HG03469 (cell line): ENCODE results near the gene G3BP1.
"Not testable (repeated sequence)": the region's sequence is repeated elsewhere in the genome, so short reads cannot be mapped to it uniquely, and the experiment has no call there.

Experiments used
- ATAC-seq: cut with Tn5 transposase; IDR thresholded peaks from one replicate; pipeline ENCODE4 v1.9.1; 2021; ENCODE audit warnings: mild to moderate bottlenecking, moderate library complexity, moderate number of reproducible peaks; ENCODE audit not compliant: unreplicated experiment

Gene G3BP1

DNA sequence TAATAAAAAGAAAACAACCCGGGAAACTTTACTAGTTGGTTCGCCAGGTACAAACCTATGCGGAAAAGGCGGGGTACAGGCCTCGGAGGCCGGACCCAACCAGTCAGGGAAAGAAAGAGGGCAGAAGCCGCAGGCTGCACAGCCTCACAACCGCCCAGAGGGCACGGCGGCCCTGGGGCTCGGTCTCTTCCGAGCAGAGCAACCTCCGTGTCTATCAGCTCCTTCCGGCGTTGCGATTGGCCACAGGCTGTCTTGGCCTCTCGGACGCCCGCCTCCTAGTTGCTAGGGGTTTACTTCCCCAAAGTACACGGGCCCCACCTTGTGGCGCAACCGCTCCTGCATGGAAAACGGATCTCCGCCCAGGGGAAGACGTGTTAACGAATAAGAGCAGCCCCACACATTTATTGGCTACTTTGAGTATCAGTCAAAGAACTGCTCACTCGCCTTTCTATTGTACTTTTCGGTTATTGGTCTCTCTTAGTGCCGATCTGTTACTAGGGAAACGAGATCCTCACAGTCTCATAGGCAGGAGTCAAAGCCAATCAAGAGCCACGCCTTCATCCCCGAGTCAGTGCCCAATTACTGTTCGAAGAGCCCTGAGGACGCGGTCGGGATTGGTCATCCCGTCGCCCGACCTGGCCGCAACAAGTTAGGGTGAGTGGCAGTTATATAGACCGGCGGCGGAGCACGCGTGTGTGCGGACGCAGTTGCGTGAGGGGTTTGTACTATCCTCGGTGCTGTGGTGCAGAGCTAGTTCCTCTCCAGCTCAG lies at the start of gene G3BP1:
Gene G3BP1, plus strand, starts transcription at position 696 of the 770 bp plus-strand sequence. CDS start 14,667 bp downstream, outside the sequence.
- ATAC-seq = peak; percentile 77

DNA sequence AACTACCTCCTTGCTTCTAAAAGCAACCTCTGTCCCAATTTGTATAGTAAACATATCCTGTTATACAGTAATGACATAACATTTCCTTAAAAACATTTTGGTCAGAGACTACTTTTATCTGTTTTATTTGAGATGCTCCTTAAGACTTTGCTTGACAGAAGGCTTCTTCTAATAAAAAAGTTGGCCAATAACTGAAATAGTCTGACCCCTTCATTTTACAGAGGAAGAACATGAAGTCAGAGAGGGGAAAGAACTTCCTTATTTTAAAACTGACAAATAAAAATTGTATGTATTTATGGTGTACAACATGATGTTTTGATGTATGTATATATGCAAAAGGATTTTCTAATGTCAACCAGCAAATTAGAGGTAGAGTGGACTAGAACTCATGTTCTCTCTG lies 49.2 kb upstream of the G3BP1 start:
- no peak for ATAC-seq

DNA sequence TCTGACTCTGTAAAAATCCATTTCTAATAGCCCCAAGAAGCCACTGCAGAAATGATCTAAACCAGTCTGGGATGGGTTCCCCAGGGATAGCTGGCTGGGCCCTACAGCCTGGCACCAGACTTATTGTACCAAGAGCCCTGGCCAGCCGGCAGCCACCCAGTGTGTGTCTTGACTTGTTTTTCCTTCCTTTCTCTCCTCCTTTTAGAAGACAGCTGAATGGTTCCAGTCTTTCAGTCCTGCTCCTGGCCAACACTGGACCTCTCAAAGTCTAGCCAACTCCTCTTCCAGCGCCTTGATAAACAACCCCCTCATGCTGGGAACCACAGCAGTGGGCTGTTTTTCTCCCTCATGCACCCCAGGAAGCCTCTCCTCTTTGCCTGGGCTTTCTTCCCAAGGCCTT lies 47.4 kb upstream of the G3BP1 start:
- ATAC-seq = no peak

DNA sequence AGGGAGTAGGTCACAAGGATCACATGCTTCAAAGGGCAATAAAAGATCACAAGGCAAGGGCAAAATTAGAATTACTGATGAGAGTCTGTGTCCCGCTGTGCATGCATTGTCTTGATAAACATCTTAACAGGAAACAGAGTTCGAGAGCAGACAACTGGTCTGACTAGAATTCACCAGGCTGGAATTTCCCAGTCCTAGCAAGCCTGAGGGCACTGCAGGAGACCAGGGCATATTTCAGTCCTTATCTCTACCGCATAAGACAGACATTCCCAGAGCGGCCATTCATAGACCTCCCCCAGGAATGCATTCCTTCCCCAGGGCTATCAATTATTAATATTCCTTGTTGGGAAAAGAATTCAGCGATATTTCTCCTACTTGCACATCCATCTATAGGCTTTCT lies 42.2 kb upstream of the G3BP1 start:
- ATAC-seq = not testable (repeated sequence)

DNA sequence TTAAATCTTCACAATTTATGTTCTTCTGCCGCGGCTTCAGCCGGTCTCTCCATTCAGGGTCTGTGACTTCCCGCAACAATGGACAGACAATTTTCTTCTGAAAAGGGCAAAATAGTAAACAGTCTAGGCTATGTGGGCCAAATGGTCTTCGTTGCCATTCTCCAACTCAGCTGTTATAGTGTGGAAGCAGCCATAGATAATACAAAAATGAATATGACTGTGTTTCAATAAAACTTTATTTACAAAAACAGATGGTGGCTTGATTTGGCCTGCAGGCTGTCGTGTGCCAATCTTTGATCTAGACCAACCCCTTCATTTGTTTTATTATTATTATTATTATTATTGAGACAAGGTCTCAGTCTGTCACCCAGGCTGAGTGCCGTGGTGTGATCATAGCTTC lies 41.4 kb upstream of the G3BP1 start:
- no peak for ATAC-seq

DNA sequence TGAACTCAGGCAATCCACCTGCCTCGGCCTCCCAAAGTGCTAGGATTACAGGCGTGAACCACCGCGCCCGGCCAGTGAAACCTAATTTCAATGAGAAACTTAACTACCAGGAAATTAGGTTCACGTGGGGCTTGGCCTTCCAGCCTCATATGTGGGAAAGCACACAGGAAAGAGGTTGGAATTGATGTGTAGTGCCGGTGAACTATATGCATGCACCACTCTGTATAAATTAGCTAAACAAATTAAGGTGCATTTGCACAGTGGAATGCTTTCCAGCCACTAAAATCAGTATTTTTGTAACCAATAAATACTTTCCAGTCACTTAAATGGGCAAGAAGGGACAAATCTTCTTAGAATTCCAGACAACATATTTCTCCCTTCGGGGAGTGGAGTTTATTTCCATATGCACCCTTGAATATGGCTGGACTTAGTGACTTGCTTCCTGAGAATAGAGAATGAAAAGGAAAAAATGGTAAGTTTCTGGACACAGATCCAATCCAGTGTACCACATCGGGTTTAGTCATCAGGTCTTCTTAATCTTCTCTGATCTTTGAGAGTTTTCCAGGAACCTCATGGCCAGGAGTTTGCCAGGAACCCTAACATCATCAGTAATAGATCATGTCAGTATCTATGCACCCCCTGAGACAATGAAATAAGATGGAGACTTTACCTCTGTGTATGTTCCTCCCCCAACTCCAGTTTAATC lies 38.2 kb upstream of the G3BP1 start:
- ATAC-seq = no peak

DNA sequence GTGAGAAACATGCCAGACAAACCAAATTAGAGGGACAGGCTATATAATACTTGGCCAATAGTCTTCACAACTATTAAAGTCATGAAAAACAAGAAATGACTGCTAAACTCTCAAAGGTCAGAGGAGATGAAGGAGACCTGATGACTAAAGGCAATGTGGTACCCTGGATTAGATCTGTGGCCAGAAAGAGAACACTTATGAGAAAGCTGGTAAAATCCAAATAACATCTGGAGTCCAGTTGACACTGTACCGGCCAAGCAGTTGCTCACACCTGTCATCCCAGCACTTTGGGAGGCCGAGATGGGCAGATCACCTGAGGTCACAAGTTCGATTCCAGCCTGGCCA lies 37.7 kb upstream of the G3BP1 start:
- no peak for ATAC-seq

DNA sequence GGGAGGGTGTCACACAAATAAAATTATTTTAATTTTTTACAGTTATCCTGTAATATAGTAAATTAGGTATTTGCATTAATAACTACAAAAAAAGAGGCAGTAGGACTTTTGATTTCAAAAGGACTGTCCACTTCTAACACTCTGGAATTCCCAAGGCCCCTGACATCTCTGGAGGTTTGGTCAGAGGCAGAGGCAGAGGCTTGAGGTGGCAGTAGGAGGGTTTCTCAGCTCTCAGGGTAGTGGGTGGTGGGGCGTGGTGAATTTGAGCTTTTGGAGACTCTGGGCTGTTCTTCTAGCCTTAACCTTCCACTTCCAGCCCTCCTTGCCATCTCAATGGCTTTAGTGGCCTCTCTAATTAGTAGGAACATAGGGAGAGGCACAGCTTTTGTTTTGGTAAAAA lies 36.1 kb upstream of the G3BP1 start:
- no peak for ATAC-seq

DNA sequence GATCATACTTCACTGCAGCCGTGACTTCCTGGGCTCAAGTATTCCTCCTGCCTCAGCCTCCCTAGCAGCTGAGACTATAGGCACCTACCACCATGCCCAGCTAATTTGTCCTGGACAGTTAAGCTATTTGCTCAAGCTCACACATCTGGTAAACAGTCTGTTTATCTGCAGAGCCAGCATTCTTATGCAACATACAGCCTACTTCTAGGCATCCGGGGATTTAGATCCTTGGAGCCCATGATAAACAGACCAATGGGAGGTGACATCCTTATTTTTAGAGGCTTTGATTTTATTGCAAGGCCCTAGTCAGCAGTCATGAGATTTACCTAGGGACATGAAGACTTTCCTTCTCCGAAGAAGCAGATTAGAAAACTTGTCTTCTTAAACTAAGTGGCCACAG lies 34.3 kb upstream of the G3BP1 start:
- no peak for ATAC-seq

DNA sequence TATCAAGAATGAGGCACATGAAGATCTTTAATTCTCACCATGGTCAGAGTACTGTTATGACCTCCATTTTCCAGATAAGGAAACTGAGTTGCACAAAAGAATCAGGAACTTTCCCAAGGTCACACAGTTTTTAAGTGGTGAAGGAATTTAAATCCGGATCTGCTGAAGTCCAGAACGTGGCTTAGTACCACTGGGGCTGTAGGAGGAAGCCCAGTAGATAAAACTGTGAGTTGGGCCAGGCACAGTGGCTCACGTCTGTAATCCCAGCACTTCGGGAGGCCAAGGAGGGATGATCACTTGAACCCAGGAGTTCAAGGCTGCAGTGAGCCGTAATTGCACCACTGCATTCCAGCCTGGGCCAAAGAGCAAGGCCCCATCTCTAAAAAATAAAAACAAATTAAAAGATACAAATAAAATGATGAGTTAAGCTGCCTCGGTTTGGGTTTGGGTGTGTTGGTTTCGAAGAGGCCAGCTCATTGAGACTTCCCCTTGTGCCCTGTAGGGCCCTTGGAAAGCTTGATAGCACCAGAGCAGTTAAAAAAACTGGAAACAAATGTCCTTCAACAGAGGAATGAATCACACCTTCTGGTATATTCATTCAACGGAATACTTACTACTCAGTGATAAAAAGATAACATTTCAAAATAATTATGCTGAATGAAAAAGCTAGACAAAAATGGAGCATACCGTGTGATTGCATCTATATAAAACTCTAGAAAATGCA lies 33.5 kb upstream of the G3BP1 start:
- ATAC-seq = no peak

DNA sequence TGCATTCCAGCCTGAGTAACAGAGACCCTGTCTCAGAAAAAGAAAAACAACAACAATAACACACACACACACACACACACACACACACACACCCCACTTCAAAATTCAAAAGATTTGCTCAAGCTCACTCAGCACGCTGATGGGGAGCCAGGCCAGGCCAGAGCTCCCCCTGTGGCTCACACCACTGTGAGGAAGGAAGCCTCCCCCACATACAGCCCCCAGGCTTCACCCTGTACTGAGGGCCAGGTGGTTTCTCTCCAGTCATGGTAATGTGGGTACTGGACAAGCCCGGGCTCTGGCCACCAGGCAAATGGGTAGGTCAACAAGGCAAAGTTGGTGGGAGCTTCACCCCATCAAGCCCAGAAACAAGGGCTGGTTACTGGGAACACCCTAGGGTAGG lies 32.4 kb upstream of the G3BP1 start:
- no peak for ATAC-seq

DNA sequence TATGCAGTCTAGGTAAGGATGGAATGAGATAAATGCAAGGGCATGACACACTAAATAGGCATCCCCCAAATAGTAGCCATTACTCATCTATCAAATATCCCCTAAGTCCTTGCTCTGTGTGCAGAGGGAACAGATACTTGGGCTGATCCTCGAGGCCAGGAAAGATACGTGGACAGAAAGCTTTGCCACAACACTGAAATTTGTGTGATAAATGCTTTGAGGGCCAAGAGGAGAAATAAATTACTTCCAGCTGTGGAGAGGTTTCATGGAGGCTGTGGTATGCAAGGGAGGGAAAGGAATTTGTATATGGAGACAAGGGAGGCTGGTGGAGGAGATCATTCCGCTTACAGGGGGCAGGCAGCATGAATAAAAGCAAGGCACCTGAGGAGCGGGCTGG lies 31.8 kb upstream of the G3BP1 start:
- ATAC-seq = no peak

DNA sequence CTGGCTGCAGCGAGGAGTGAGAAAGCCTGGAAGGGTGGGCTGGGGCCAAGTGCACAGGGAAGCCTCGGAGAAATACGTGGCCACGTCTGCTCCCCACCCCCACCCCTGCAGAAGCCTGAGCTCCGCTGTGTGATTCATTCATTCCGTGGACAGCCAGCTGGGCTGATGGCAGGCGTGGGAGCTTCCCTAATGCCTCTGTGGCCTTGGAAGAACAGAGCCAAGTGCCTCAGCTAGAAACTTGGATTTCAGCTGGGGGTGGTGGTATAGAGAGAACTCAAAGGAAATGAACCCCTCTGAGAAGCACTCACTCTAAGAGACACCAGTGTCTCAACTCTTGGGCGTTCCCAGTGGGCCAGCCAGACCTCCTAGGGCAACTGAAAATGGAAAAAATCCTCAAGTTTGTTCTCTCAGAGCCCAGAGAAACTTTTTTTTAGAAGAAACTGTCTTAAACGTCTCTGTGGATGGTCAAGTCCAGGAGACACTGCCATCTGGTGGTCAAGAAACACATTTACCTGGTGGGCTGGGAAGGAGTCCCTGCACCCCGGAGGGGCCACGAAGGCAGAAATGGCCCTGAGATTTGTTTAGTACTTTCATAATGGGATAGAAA lies 31.3 kb upstream of the G3BP1 start:
- ATAC-seq = peak; percentile 48

DNA sequence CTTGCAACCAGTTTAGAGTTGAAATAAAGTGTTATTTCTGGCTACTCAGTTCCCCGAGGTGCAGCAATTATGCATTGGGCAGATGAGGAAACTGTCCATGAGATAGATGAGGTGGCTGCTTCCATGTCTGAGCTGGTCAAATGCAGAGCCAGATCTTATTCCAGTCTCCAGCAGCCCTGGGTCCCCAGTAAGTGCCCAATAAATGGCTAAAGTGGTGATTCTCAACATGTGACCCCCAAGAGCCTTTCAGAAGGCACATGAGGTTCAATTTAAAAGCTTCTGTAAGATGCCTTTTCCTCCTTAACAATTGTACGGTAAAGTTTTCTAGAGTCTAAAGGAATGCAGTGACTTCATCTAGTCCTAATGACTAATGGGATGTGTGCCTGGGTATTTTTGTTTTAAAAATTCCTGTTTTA lies 30.8 kb upstream of the G3BP1 start:
- no peak for ATAC-seq

DNA sequence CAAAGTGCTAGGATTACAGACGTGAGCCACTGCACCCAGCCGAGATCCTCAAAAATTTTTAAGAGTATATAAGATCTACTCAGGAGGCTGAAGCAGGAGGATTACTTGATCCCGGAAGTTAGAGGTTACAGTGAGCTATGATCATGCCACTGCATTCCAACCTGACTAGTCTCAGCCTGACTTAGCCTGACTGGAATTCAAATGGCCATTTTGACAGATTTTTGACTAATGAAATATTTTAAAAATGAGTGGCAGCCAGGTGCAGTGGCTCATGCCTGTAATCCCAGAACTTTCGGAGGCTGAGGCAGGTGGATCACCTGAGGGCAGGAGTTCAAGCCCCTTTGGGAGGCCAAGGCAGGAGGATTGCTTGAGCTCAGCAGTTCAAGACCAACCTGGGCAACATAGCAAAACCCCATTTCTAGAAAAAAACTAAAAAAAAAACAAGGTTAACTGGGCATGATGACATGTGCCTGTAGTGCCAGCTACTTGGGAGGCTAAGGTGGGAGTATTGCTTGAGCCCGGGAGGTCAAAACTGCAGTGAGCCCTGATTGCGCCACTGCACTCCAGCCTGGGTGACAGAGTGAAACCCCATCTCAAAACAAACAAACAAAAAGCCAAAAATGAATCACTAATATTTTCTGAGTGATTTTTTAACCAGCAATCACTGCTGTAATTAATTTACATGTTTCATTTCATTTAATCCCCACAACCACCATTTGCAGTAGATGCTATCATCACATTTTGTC lies 29.9 kb upstream of the G3BP1 start:
- ATAC-seq = no peak

DNA sequence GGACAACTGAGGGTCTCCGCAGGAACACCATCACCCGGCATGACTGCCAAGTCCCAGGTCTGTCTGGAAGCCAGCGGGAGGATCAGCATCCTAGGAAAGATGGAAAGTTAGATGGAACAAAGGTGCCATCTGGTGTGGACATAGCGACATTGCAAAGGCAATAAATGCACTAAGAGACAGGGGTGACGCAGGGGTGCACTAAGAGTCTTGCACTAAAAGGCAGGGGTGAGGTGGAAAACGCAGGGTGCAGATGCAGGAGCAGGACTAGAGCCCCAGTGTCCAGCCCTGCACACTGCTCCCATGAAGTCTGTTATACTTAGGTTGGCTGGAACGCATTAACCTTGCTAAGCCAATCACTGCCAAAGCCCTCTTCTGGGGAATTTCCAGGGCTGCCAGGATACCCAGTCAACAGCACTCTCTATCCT lies 28.9 kb upstream of the G3BP1 start:
- no peak for ATAC-seq

DNA sequence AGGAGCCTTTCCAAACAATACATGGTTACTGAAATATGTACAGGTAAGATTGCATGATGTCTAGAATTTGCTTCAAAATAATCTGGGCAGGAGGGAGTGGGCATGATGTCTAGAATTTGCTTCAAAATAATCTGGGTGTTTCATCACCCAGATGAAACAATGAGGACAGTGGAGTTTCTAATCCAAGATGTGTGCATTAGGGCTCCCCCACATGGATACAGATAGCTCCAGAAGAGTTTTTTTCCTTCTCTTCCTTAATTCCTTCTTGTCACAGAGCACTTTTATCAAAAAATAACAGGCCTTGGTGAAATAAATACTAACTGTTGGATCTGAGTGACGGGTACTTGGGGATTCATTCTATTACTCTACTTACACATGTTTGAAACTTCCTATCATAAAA lies 28.2 kb upstream of the G3BP1 start:
- ATAC-seq = no peak

DNA sequence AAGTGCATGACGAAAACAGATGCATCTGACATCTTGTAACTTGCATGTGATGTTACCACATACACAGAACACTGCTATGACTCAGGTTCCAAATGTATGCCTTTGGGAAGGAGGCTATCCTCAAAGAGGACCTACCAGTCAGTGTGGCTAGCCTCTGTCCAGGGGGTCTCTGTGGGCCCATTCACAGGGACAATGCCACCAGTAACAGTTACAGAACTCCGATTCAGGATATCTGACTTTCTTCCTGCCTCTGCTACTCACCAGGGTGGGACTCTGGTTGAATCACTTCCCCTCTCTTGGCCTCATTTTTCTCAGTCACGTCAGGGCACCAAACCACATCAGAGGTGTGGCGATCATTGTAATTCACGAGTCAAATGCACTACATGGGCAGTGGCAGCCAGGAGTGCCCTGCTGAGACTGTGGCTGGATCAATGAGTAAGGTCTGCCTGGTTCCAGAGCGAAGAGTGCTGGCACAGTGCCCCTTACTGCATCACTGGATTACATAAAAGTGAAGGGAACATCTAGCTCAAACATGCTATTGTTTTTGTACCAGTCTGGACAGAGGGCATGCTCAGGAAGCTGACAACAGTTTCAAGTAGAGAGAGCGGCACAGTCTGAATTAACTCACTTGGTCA lies 26.6 kb upstream of the G3BP1 start:
- no peak for ATAC-seq

DNA sequence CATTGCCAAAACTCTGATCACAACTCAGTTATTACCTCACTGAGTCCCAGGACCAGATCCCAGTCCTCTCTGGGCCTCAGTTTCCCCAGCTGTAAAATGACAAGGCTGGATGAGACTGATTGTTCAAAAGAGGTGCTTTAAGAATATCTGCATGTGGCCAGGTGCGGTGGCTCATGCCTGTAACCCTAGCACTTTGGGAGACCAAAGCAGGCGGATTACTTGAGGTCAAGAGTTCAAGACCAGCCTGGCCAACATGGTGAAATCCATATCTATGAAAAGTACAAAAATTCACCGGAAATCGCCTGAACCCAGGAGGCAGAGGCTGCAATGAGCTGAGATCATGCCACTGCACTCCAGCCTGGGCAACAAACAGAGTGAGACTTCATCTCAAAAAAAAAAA lies 21.6 kb upstream of the G3BP1 start:
- no peak for ATAC-seq

DNA sequence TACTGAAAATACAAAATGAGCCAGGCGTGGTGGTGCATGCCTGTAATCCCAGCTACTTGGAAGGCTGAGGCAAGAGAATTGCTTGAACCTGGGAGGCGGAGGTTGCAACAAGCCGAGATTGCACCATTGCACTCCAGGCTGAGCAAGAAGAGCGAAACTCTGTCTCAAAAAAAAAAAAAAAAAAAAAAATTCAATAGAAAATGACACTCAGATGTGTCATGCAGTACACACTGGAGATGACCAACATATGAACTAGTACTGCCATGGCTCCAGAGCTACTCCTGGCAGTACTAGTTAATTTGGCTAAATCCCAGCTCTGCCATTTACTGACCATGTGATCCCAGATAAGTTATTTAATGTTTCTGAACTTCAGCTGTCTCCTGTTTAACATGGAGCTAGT lies 20.7 kb upstream of the G3BP1 start:
- ATAC-seq = no peak
